AG08395 (cell line): ENCODE measurements around the gene TNFRSF13B.
"Not testable (repeated sequence)": the region's sequence is repeated elsewhere in the genome, so short reads cannot be mapped to it uniquely, and the experiment has no call there.

Experiments used
- DNase-seq: peaks from one replicate; pipeline ENCODE4 v3.0.0; 2012; ENCODE audit warnings: mixed read lengths, low spot score

TNFRSF13B gene

DNA sequence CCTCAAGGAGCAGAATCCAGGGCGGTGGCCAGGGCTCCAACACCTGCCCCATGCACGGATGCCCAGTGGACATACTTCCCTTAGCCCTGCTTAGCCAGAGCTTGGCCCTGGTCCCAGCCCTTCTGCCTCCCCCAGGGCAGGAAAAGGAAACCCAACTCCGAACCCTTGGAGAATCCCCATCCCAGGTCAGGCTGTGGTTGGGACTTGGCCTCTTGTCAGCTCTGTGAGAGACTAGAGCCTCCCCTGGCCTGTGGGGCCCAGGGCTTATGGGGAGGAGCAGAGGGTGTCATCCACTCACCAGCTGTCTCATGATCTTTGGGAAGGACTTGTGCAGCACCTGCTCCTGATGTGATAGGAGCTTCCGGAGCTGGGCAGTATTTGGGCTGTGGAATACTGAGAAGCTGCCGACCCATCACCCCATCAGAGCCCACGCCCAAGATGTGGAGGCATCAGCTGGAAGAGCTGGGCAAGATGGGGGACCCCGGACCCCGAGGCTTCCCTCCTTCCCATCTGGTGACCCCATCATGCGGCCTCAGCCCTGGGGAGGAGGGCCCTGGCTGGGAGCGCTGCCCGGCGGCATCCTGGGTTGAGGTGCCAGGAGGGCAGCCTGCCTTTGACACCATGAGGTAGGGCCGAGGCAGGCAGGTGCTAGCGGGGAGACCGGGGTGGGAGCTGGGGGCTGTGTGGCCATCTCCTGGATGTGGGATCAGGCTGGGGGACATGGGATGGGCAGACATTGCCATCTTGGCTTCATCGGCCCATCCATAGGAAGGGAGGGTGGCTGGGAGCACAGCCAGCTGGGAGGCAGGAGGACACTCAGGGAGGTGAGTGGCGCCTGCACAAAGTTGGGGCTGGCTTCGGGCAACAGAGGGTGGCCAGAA lies 45.1 kb downstream of the TNFRSF13B start:
- no peak for DNase-seq

DNA sequence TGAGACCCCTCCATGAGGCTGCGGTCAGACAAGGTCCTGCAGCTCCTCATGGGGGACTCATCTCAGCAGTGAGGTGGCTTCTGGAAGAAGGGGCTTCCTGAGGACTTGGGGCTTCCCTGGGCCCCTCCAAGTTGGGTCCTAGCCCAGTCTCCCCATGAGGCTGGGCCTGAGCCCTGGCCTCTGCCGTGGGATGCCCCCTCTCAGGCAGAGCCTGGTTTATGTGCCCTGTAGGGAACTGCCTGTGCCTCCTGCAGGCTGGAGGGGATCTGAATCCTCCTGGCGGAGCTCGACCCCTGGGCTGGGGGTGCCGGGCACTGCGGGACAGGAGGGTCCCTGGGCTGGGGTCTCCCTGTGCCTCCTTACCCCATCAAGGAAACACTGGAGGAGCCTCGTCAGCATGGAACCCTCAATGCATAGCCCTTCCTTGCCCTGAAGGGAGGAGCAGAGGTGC lies 45.8 kb downstream of the TNFRSF13B start:
- no peak for DNase-seq

DNA sequence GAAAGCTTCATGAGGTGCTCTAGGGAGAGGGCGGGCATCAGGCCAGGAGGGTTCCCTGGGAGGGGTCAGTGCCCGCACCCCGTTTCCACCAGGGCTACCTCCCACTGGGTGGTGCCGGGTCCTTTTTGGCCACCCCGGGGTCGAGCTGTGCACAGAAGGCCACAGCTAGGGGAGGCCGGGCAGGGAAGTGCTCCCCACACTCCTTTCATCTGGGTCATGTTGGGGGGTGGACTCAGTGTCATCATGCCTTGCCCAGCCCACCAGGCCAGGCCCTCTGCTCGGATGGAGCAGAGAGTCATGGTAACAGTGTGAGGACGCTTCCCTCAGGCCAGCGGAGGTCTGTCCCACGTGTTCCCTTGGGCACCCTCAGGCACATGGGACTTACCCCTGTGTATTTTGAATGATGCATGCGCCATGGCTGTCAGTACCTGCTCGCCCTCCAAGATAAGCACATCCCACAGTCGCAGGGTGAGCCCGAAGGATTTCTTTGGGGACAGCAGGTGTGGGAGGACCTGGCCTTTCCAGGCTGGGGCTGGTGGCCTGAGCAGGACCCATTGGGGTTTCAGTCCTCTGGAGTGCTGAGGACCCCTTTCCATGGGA lies 46.4 kb downstream of the TNFRSF13B start:
- no peak for DNase-seq

DNA sequence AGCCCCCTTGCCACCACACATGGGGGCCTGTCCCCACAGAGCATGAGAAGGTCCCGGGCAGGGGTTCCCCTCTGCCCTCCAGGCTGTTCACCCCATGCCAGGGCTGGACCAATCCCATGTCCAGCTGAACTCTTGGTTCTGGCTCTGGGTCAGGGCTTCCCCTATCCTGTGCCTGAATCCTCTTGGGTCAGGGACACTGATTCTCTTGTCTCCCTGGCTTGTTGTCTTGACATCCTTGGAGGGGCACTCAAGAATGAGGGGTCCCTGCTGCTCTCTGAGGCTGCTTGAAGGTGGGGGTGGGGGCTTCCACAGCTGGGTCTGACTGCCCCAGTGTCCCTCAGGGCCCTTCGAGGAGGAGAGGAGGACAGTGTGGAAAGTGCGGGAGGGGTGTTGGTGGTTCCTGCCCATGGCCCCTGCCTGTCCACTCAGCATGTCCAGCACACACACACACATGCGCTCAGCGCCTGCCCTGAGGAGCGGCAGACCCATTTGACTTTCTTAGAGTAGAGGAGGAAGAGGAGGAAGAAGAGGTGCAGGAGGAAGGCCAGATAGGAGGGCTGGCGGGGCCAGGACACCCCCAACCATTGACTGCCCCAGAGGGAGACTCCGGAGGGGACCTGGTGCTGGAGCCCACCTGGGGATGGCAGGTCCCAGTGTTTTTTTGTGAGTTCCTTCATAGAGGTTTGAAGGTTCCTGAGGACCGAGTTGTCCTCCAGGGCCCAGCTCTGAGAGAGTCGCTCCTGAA lies 47.0 kb downstream of the TNFRSF13B start:
- no peak for DNase-seq

DNA sequence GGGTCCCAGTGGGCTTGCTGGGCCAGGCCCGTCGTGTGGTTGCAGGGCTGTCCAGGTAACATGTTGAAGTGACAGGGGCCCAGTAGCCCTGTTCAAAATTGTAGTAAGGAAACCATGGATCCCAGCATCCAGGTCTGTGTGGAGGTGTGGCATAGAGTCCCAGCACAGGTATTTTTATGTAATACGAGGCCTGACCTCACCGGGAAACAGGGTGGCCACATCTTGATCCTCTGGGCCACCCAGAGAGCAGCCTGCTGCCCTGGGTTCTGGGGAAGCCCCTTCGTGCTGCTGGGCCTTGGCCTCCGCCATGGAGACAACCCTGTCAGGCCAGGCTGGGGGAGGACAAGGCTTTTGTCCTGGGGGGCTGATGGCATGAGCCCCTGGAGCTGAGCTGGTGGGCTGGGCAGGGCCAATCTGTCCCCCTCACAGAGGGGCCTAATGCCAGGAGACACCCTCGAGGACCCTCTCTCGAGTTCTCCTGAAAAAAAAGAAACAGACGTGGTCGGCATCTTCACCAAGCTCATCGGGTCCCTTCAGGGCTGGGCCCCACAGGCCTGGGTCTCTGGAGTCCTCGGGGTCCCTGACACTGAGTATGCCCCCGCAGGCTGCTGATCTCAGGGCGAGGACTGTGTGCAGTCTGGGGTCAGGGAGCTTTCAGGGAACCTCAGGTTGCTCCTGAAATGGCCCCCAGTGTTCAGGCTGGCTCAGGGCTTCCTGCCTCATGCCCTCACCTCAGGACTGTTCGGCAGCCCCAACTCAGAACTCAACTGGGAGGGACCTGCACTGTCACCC lies 47.8 kb downstream of the TNFRSF13B start:
- no peak for DNase-seq

DNA sequence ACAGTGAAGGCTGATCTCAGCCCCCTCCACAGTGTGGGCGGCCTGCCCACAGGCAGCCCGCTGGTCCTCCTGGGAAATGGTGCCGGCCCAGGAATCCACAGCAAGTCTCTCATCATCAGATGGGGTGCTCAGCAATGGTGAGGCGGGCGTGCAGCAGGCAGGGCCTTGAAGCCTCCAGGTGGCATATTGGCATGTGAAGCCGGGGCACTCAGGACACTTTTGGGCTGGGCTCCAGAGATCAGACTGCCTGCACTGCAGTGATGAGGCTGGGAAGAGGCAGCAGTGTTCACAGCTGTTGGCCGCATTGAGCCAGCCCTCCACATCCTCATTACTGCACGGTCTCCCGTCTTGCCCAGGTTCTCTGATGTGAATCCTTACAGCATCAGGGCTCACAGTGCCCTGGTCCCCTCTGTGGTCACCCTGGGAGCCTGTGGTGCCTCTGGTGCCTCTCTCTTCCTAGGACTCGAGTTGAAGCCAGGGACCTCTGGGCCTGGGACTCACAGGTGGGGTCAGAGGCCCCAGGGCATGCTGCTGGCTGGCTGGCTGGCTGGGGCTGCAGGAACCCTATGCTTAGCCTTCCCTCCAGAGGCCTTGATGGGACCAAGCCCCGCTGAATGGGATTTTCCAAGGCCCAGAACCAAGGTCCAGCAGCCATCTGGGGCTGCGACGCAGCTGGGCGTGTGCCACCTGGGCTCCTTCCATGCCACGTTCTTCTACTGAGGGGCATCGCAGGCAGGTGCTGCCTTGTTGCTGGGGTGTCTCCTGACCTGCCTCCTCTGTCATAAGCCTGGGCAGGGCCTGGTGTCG lies 48.6 kb downstream of the TNFRSF13B start:
- no peak for DNase-seq

DNA sequence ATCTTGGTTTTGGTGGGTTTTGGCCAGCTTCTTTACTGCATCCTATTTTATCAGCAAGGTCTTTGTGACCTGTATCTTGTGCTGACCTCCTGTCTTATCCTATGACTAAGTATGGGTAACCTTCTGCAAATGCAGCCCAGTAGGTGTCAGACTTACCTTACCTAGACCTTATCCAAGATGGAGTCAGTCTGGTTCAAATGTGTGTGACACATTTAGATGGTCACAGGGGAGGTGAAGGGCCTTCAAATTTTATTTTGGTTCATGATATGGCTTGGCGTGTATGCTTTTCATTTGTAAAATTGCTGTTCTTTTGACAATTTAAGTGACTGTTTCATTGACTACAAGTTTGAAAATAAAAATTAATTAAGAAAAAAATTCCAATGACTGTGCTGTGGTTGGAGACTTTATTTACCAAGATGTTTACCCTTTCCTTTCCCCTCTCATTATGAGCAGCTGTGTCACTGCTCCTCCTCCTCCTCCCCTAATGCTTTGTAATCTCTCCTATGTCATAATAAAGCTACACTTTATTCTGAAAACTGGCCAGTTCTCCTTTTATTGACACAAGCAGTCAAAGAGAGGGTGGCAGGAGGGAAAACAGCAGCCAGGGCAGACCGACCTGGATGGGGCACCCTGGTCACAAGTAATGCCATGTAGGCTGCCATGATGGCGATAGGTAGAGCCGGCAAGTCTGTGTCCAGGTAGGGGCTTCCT lies 49.4 kb downstream of the TNFRSF13B start:
- DNase-seq: no peak

DNA sequence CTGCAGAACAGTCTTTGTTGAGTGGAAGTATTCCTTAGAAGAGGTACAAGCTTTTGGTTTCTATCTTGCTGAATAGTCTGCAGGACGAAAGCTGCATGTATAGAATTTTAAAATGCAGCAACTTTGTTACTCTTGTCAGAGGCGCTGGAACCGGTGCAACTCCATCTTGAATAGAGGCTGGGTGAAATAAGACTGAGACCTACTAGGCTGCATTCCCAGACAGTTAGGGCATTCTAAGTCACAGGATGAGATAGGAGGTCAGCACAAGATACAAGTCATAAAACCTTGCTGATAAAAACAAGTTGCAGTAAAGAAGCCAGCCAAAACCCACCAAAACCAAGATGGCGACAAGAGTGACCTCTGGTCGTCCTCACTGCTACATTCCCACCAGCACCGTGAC lies 50.5 kb downstream of the TNFRSF13B start:
- DNase-seq: not testable (repeated sequence)

DNA sequence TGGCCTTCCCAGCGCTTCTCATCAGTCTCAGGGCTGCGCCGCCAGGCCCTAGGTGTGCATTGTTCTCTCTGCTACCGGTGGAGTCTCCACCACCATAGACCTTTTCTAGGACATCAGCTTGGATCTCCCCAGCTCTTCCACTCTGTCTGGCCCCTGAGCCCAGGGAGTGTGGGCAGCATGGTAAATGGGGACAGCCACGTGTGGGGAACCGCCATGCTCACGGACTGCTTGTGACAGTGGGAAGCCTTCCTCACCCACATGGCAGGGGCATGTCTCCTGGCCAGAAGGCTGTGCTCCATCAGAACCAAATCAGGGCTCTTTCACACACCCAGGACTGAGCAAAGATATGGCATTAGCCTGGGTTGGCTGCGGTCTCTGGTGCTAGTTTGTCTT lies 51.3 kb downstream of the TNFRSF13B start:
- DNase-seq: no peak

DNA sequence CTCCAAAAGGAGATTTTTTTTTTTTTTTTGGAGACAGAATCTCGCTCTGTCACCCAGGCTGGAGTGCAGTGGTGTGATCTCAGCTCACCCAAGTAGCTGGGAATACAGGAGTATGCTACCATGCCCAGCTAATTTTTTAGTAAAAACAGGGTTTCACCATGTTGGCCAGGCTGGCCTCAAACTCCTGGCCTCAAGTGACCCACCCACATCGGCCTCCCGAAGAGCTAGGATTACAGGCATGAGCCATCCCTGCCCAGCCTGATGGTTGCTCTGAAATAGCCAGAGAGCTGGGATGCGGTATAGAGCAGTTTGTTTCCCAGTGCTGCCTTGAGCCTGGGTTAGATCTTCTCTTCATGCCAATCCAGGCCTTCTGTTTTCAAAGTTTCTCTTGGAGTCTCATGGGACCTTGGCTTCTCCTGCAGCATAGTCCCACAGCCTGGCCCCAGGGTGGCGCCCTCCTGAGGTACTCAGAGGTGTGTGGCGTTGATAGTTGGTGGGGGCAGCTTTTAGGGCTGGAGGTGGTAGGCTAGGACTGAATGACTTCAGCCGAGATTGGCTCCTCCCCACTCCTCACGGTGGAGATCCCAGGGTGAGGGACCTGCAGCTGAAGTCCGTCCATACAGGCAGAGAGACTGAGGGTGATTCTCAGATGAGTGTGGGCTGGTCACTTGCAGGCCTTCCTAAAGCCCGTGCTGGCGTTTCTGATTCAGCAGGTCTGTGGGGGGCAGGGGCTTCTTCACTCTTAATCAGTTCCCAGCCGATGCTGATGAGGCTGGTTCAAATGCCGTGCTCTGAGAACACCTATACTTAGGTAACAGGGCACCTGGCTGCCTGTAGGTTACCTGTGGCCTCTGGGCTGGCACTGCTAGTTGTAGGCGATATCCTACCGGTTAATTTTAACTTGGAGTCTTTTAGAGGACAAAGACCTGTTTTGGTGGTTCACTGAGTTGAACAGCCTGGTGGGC lies 52.0 kb downstream of the TNFRSF13B start:
- no peak for DNase-seq

DNA sequence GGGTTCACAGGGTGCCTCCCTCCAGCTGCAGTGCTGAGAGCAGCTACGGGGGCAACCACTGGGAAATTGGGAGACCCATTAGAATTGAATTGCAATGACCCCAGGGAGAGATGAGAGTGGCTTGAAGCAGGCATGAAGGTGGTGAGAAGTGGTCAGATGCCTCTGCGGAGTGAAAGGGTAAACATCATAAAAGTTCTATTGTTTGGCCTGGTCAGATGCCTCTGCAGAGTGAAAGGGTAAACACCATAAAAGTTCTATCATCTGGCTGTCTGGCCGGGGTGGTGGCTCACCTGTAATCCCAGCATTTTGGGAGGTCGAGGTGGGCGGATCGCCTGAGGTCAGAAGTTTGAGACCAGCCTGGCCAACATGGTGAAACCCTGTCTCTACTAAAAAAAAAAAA lies 53.5 kb downstream of the TNFRSF13B start:
- no peak for DNase-seq

DNA sequence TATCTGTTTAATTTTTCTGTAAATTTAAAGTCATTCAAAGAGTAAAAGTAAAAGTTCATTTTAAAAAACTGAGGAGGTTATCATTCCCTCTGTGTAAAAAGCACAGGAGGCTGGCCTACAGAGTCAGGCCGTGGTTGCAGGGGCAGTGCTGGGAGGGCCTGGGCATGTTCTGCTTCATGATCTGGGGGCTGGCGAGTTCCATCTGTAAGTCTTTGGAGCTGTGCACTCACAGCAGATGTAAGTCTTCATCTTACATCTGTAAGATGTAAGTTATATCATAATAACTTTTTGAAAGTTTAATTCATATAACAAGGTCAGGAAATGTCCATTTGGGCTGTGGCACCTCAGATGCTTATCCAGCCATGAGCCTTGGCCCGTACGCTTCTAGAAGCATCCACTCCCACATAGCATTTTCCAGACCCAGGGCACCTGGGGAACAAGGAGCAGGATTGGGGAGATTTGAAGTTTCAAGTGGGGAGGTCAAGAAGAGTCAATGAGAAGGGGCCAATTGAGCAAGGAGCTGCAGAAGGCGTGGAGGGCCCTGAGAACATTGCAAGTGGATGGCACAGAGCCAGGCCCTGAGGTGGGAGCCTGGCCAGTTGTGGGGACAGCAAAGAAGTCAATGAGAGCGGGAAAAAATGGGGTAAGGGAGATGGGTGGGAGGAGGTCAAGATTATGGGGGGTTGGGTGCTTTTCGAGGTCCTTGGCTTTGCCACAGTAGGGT lies 54.1 kb downstream of the TNFRSF13B start:
- no peak for DNase-seq

DNA sequence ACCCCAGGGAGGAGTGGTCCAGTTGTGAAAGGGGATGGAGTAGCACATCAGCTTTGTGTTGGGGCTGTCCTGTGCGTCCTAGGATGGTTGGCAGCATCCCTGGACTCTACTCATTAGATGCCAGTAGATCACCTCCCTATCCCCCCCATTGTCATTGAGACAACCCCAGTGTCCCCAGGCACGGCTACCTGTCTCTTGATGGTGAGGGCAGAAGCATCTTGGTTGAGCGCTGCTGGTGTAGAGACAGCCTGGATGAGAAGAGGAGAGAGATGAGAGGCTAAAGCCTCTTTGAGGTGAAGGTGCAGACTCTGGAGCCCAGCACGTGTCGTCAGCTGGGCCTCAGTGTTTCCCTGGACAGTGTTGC lies 55.4 kb downstream of the TNFRSF13B start:
- DNase-seq: no peak

DNA sequence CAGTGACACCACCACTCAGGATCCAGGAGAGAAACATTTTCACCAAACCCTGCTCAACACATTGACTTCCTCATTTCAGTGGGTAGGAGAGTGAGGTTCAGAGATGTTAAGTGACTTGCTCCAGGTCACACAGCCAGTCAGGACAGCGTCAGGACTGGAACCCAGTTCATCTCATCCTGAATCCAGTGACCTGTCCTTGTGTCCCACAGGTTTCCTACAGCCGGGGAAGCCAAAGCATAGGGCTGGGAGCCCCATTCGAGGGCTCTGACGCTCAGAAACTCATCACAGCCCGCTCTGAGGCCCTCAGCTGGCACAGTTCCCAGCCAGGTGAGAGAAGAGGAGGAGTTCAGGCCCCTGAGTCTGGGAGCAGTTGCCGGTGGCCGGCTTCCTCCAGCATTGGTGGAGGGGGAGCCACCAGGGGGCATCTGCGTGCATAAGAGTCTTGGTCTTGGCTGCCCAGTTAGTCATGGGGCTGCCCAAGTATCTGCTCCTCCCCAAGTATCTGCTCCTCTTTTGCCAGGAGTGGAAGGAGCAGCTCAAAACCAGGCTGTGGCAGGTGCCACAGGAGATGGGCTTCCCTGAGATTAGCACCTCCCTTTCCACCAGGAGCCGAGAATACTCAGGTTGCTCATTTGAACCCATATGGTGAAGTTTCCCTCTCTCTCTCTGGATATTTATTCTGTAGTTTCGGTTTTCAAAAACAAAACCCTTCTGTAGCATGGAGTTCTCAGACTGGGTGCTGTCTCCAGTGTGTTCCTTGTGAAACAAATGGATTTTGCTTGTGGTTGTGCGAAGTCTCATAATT lies 56.0 kb downstream of the TNFRSF13B start:
- DNase-seq: peak; percentile 69

DNA sequence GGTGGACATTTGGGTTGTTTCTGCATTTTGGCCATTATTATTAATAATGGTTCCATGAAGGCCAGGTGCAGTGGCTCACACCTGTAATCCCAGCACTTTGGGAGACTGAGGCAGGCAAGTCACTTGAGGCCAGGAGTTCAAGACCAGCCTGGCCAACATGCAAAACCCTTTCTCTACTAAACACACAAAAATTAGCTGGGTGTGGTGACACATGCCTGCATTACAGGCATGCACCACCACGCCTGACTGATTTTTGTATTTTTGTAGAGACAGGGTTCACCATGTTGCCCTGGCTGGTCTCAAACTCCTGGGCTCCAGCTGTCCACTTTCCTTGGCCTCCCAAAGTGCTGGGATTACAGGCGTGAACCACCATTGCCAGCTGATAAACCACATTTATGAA lies 58.5 kb downstream of the TNFRSF13B start:
- DNase-seq: no peak

DNA sequence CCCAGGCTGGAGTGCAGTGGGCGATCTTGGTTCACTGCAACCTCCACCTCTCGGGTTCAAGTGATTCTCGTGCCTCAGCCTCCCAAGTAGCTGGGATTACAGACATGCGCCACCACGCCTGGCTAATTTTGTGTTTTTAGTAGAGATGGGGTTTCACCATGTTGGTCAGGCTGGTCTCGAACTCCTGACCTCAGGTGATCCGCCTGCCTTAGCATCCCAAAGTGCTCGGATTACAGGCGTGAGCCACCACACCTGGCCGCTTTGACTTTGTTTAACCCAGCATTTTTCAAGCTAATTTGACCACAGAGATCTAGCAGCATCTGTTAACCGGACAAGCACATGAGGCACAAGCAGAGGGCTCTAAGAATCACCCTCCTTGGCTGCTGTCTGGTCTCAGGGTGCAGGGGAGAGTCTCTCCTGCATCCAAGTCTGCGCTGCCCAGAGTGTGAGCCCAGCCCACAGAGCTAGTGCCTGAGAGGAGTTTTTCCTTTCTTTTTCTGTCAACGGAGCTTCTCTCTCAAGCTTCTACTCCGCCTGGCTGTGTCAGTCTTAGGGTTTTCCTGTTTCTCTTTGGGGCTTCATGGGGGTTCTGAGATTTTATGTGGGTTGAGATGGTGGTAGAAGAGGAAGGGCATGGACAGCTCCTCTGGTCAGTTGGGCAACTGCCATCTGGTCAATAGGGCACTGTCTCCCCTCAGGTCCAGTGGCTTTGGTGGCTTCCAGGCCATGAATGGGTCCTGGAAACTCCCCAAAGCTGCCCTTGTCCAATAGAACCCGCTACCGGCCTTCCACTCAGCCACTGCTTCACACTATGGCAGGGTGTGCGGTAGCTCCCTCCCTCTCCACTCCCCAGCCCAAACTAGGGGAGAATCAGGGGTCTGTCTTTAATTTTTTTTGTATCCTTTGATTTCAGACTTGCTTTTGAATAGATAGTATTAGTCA lies 59.6 kb downstream of the TNFRSF13B start:
- no peak for DNase-seq
